OCI-LY1 (cell line): ENCODE data around the gene GLIS1.

Source experiments
- CTCF ChIP-seq: fragments of 200-600 bp; sonication (generic), shearing (Covaris generic); IDR thresholded peaks from 2 replicates; pipeline ENCODE4 v1.5.1; 2017; ENCODE audit warnings: mild to moderate bottlenecking, antibody characterized with exemption, low read length, moderate library complexity, mixed read lengths
- EZH2 ChIP-seq: fragments of 200-600 bp; sonication (generic), shearing (Covaris generic); IDR thresholded peaks from 2 replicates; pipeline ENCODE4 v1.8.0; 2017; ENCODE audit warnings: borderline replicate concordance, mixed run types, mild to moderate bottlenecking, antibody characterized with exemption, low read length, moderate library complexity, mixed read lengths

- TF ChIP-seq CTCF (no peak), EZH2 (no peak)
These were observed 28.0 kb upstream of the GLIS1 start for GRCh38 chr1:53766831-53767405.
